ENCODE measurements around the gene ADAMTS18. TPM values are rescaled to one million over a fixed set of nuclear protein-coding genes. Genes with fewer than 3 reads are reported as not detected.
"Not testable (repeated sequence)": the region's sequence is repeated elsewhere in the genome, so short reads cannot be mapped to it uniquely, and the experiment has no call there.

The ADAMTS18 gene
- total and polyA plus RNA-seq, 4 donors: under 0.01 to 0.17 TPM; not detected in 2

DNA sequence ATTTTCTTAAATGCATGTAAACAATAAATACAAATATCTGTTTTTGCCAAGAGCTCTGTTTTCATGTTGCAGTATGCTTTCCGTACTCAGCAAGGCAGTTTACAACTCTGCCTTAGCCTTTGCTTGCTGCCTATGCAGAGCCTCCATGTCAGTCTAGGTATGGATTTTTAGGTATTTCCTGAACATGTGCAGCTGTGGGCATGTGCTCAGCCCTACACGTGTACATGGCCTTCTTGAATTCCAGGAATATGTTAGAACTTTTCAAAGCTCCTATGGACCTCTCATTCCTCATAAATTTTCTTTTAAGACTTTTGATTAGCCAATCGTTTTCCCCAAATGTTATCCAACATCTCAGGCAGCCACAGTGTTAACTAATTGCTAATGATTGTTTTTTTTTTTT lies 171.9 kb downstream of the ADAMTS18 start (continued):
- no peak for TF ChIP-seq ATF3 (IDR thresholded peaks at IDR 0.05)
- no peak for TF ChIP-seq FOXA1 (IDR thresholded peaks at IDR 0.05)

GRCh38 chr16:77250400-77250799 lies 184.4 kb downstream of the ADAMTS18 start:
- Histone ChIP-seq H3K36me3 (ENCODE audit: control insufficient read depth in 4 of 4, insufficient read depth in 3 of 4, low read depth in 1 of 4, low read length in 3 of 4) (no peaks in the 10 kb centered on the region), H3K27ac (ENCODE audit: low read depth in 1 of 2, low read length in 2 of 2) (no peak overlapping the region), H3K4me3 (ENCODE audit: low read depth in 1 of 3, low read length in 3 of 3) (no peak overlapping the region), H3K27me3 (ENCODE audit: control insufficient read depth in 4 of 4, insufficient read depth in 4 of 4, low read length in 3 of 4) (peaks cover 0 to 2% (median 0%) of the 10 kb centered on the region in 4 donors), H3K4me1 (ENCODE audit: control insufficient read depth in 4 of 4, insufficient read depth in 4 of 4, low read length in 3 of 4) (no peaks in the 10 kb centered on the region), H3K9ac (ENCODE audit: low read depth in 1 of 2, low read length in 2 of 2) (no peak overlapping the region), H3K9me3 (ENCODE audit: control insufficient read depth in 4 of 4, low read length in 3 of 4) (no peaks in the 10 kb centered on the region)
- TF ChIP-seq YY1 (IDR thresholded peaks at IDR 0.05) (no peak), NR2F2 (IDR thresholded peaks at IDR 0.05) (no peak), ATF3 (IDR thresholded peaks at IDR 0.05) (no peak)
- no peak for DNase-seq (ENCODE audit: low spot score)
- WGBS: 86% methylated on average over 4 of the region's 4 CpGs

DNA sequence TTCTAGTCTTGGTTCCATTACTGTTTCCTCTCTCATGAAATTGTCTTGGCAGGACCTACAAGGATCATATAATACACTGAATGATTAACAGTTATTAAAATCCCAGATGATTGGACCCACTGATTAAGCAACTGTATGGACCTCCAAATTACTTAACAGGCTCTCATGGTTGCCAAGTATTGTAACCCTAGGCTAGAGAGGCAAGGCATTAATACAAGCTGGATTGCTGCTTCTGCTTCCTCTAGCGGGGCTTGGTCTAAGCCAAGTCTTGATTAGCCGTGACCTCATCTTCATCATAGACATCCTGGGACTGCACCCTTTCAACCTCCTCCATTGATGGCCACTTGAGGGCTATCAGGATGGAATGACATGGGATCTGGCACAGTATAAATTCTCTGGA lies 188.7 kb downstream of the ADAMTS18 start:
- TF ChIP-seq, protein P1, sequence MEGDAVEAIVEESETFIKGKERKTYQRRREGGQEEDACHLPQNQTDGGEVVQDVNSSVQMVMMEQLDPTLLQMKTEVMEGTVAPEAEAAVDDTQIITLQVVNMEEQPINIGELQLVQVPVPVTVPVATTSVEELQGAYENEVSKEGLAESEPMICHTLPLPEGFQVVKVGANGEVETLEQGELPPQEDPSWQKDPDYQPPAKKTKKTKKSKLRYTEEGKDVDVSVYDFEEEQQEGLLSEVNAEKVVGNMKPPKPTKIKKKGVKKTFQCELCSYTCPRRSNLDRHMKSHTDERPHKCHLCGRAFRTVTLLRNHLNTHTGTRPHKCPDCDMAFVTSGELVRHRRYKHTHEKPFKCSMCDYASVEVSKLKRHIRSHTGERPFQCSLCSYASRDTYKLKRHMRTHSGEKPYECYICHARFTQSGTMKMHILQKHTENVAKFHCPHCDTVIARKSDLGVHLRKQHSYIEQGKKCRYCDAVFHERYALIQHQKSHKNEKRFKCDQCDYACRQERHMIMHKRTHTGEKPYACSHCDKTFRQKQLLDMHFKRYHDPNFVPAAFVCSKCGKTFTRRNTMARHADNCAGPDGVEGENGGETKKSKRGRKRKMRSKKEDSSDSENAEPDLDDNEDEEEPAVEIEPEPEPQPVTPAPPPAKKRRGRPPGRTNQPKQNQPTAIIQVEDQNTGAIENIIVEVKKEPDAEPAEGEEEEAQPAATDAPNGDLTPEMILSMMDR (IDR thresholded peaks at IDR 0.05; ENCODE audit: low read depth, low read length, missing input control): no peak
- TF ChIP-seq FOXA2 (IDR thresholded peaks at IDR 0.05): no peak
- no peak for TF ChIP-seq NR2F2 (IDR thresholded peaks at IDR 0.05)
- TF ChIP-seq MAX (IDR thresholded peaks at IDR 0.05): no peak
- no peak for TF ChIP-seq ZBTB33 (IDR thresholded peaks at IDR 0.05)
- no peak for TF ChIP-seq RXRA (IDR thresholded peaks at IDR 0.05)
- TF ChIP-seq GABPA (IDR thresholded peaks at IDR 0.05 in 1 of 2, conservative IDR thresholded peaks at IDR 0.05 in 1 of 2): no peak
- TF ChIP-seq TAF1 (conservative IDR thresholded peaks at IDR 0.05): no peak
- TF ChIP-seq FOXA1 (IDR thresholded peaks at IDR 0.05): no peak
- no peak for TF ChIP-seq REST (IDR thresholded peaks at IDR 0.05)
- no peak for TF ChIP-seq JUND (IDR thresholded peaks at IDR 0.05)
- TF ChIP-seq YY1 (IDR thresholded peaks at IDR 0.05): no peak
- no peak for TF ChIP-seq HNF4A (conservative IDR thresholded peaks at IDR 0.05)
- TF ChIP-seq EGR1 (IDR thresholded peaks at IDR 0.05; ENCODE audit: low read depth in 2 of 2): no peak
- no peak for TF ChIP-seq HNF4G (IDR thresholded peaks at IDR 0.05)
- no peak for TF ChIP-seq SP1 (IDR thresholded peaks at IDR 0.05)
- TF ChIP-seq ATF3 (IDR thresholded peaks at IDR 0.05): no peak

GRCh38 chr16:77242471-77242870 lies 192.4 kb downstream of the ADAMTS18 start:
- H3K4me1 ChIP-seq (ENCODE audit: control insufficient read depth in 4 of 4, insufficient read depth in 4 of 4, low read length in 3 of 4); H3K27ac ChIP-seq (ENCODE audit: low read depth in 1 of 2, low read length in 2 of 2); H3K9ac ChIP-seq (ENCODE audit: low read depth in 1 of 2, low read length in 2 of 2); H3K9me3 ChIP-seq (ENCODE audit: control insufficient read depth in 4 of 4, low read length in 3 of 4); DNase-seq (ENCODE audit: low spot score); H3K4me3 ChIP-seq (ENCODE audit: low read depth in 1 of 3, low read length in 3 of 3); H3K27me3 ChIP-seq (ENCODE audit: control insufficient read depth in 4 of 4, insufficient read depth in 4 of 4, low read length in 3 of 4); H3K36me3 ChIP-seq (ENCODE audit: control insufficient read depth in 4 of 4, insufficient read depth in 3 of 4, low read depth in 1 of 4, low read length in 3 of 4): not testable (repeated sequence)
- WGBS: 87% methylated on average over 5 of the region's 5 CpGs

More for the DNA sequence above, 188.7 kb downstream of the ADAMTS18 start:
- Histone ChIP-seq H3K4me3 (ENCODE audit: low read depth in 1 of 3, low read length in 3 of 3) (no peak overlapping the region), H3K4me1 (ENCODE audit: control insufficient read depth in 4 of 4, insufficient read depth in 4 of 4, low read length in 3 of 4) (no peaks in the 10 kb centered on the region), H3K9ac (ENCODE audit: low read depth in 1 of 2, low read length in 2 of 2) (no peak overlapping the region), H3K36me3 (ENCODE audit: control insufficient read depth in 4 of 4, insufficient read depth in 3 of 4, low read depth in 1 of 4, low read length in 3 of 4) (no peaks in the 10 kb centered on the region), H3K27ac (ENCODE audit: low read depth in 1 of 2, low read length in 2 of 2) (no peak overlapping the region), H3K9me3 (ENCODE audit: control insufficient read depth in 4 of 4, low read length in 3 of 4) (no peaks in the 10 kb centered on the region), H3K27me3 (ENCODE audit: control insufficient read depth in 4 of 4, insufficient read depth in 4 of 4, low read length in 3 of 4) (peaks cover 0 to 2% (median 0%) of the 10 kb centered on the region in 4 donors)
- WGBS: 85% methylated on average over 2 of the region's 2 CpGs
- DNase-seq (ENCODE audit: low spot score): no peak

Data from liver (tissue), 9 donors.